H1 (cell line): ENCODE data around the gene RIMS3. TPM values are rescaled to one million over a fixed set of nuclear protein-coding genes. Genes with fewer than 3 reads are reported as not detected.
A peak's percentile ranks its signal among the peaks of the same experiment; 100 is the strongest.

Experiments used
- CEBPB ChIP-seq: IDR thresholded peaks from 2 replicates; pipeline ENCODE4 v1.6.1; 2012; ENCODE audit warnings: low read depth, low read length
- CHD2 ChIP-seq: IDR thresholded peaks from 2 replicates; pipeline ENCODE4 v1.6.1; 2012; ENCODE audit warnings: low read length, improper control_type of control experiment
- CREB1 ChIP-seq: IDR thresholded peaks from 2 replicates; pipeline ENCODE4 v1.6.1; 2012; ENCODE audit warnings: inconsistent platforms
- EZH2 ChIP-seq: fragments of 200-600 bp; sonication (generic); IDR thresholded peaks from 2 replicates; pipeline ENCODE4 v1.7.1; 2012; ENCODE audit warnings: low read depth, mild to moderate bottlenecking, moderate library complexity, low read length, inconsistent platforms; ENCODE audit not compliant: severe bottlenecking
- HDAC2 ChIP-seq, 2 experiments: fragments of 300-600 bp in 1 of 2; sonication (generic) in 1 of 2; IDR thresholded peaks; 2 replicates each; pipeline ENCODE4 v1.6.1; 2011 to 2012; ENCODE audit warnings: low read depth in 2 of 2, low read length in 2 of 2, mild to moderate bottlenecking in 2 of 2, moderate library complexity in 2 of 2, borderline replicate concordance in 1 of 2, inconsistent platforms in 1 of 2
- NANOG ChIP-seq: IDR thresholded peaks from 2 replicates; pipeline ENCODE4 v1.6.1; 2011; ENCODE audit warnings: low read length, low read depth, mild to moderate bottlenecking, inconsistent platforms; ENCODE audit not compliant: insufficient read depth, poor library complexity, severe bottlenecking
- POLR2A ChIP-seq, 2 experiments: IDR thresholded peaks; 1 replicate in 1 of 2; 2 replicates in 1 of 2; pipeline ENCODE4 v1.6.1; 2011; ENCODE audit warnings: low read depth in 2 of 2, low read length in 2 of 2, mild to moderate bottlenecking in 2 of 2; ENCODE audit errors: control extremely low read depth in 1 of 2
- POU5F1 ChIP-seq: IDR thresholded peaks from 2 replicates; pipeline ENCODE4 v1.6.1; 2011; ENCODE audit warnings: low read depth, mild to moderate bottlenecking, low read length, moderate library complexity
- RXRA ChIP-seq: IDR thresholded peaks from 2 replicates; pipeline ENCODE4 v1.6.1; 2011; ENCODE audit warnings: low read depth, mild to moderate bottlenecking, low read length, moderate library complexity; ENCODE audit not compliant: insufficient read depth
- SAP30 ChIP-seq: fragments of 300-600 bp; sonication (generic); IDR thresholded peaks from 2 replicates; pipeline ENCODE4 v1.7.1; 2012; ENCODE audit warnings: low read length, moderate library complexity, mild to moderate bottlenecking, inconsistent platforms; ENCODE audit not compliant: insufficient read depth, insufficient replicate concordance
- SIN3A ChIP-seq, 2 experiments: IDR thresholded peaks in 1 of 2; conservative IDR thresholded peaks in 1 of 2; 2 replicates each; pipeline ENCODE4 v1.6.1; 2011 to 2012; ENCODE audit warnings: low read length in 2 of 2, improper control_type of control experiment in 1 of 2, low read depth in 1 of 2, mild to moderate bottlenecking in 1 of 2
- SIRT6 ChIP-seq: IDR thresholded peaks from one replicate; pipeline ENCODE4 v1.7.1; 2012; ENCODE audit warnings: low read length, inconsistent platforms
- SRF ChIP-seq: IDR thresholded peaks from 2 replicates; pipeline ENCODE4 v1.6.1; 2011; ENCODE audit warnings: mild to moderate bottlenecking, low read depth, low read length, moderate library complexity
- TAF1 ChIP-seq: IDR thresholded peaks from 2 replicates; pipeline ENCODE4 v1.6.1; 2011; ENCODE audit warnings: mild to moderate bottlenecking, low read depth, low read length
- TCF12 ChIP-seq: IDR thresholded peaks from 2 replicates; pipeline ENCODE4 v1.6.1; 2011; ENCODE audit warnings: low read depth, mild to moderate bottlenecking, low read length
- TEAD4 ChIP-seq: IDR thresholded peaks from 2 replicates; pipeline ENCODE4 v1.6.1; 2012; ENCODE audit warnings: low read depth, low read length, inconsistent platforms, mixed read lengths
- YY1 ChIP-seq: IDR thresholded peaks from 2 replicates; pipeline ENCODE4 v1.6.1; 2011; ENCODE audit warnings: low read depth, mild to moderate bottlenecking, low read length
- polyA plus RNA-seq, 7 experiments: library from polyadenylated mRNA; depleted of rRNA in 3 of 7; stranded (reverse) in 5 of 7; unstranded in 2 of 7; fragments of >200 nt in 5 of 7; fragments of 200-250 nt in 2 of 7; gene quantifications; 1 replicate in 5 of 7; 2 replicates in 1 of 7; 4 replicates in 1 of 7; pipeline versions ENCODE4 v1.2.1 to v1.2.3, GENCODE V29; 2011 to 2013; ENCODE audit warnings: missing spikeins in 2 of 7, mixed read lengths in 2 of 7
- total RNA-seq: library from RNA; stranded (reverse); fragmentation: NEBNext Ultra II Directional; extraction: Animal tissue kit (Norgen Biotek cat#: 25700); gene quantifications from 2 replicates; pipeline ENCODE4 v1.2.1, GENCODE V29; 2021
- TF ChIP-seq, protein P1 (sequence below): IDR thresholded peaks from 2 replicates; pipeline ENCODE4 v1.6.1; 2012; ENCODE audit warnings: inconsistent platforms

Gene RIMS3
- total and polyA plus RNA-seq, 2 of the 8 experiments (the other 6 are each of a cell fraction or from before 2014, with no cell fraction given) = 13.3 to 20.6 TPM

DNA sequence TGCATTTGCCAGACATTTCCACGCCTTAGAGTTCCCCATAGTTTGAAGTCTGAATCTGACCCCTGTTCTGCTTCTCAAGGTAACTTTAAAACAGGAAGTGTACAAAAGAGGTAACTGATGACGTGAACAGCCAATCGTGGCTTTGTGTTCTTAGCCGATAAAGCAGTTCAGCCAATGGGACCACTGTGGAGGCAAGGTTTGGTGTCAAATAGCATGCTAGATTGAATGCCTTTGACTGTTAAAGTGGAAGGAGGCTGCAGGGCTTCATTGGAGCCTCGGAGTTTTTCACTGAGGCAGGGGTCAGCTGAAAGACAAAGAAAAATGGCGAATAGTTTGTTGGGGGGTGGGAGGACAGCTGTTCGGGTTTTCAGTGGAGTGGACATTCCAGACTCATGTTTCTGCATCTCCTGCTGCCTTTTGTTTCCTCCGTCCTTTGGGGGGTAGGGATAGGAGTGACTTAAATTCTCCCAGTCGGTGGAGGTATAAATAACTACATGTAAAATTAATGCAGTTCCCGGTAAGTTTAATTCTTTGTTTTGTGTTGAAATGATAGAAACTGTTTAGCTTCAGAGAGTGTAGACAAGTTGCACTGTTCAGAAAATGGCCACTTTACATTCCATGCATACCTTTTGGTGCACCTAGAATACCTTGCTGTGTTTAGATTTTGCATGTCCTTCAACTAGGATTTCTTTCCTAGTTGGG, 43.8 kb upstream of the RIMS3 start (continued):
- TF ChIP-seq NANOG = no peak
- TF ChIP-seq SAP30 = no peak
- no peak for TF ChIP-seq POU5F1
- no peak; the same call in 1 of the 2 replicates for TF ChIP-seq YY1
- TF ChIP-seq RXRA = no peak
- no peak for TF ChIP-seq EZH2
- peak; percentile 95 for TF ChIP-seq TEAD4
- TF ChIP-seq SIN3A (conservative IDR thresholded peaks at IDR 0.05 in 1 of 2, IDR thresholded peaks at IDR 0.05 in 1 of 2; ENCODE audit: low read depth in 1 of 2, low read length in 2 of 2) = no peak; a peak in 1 of 4 replicates
- no peak for TF ChIP-seq HDAC2 (IDR thresholded peaks at IDR 0.05; ENCODE audit: borderline replicate concordance in 1 of 2, low read depth in 2 of 2, low read length in 2 of 2)
- TF ChIP-seq, protein P1, sequence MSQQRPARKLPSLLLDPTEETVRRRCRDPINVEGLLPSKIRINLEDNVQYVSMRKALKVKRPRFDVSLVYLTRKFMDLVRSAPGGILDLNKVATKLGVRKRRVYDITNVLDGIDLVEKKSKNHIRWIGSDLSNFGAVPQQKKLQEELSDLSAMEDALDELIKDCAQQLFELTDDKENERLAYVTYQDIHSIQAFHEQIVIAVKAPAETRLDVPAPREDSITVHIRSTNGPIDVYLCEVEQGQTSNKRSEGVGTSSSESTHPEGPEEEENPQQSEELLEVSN = no peak
- peak; percentile 89 for TF ChIP-seq TAF1
- TF ChIP-seq CEBPB = no peak
- peak; percentile 80 for TF ChIP-seq CREB1
- peak; percentile 71 to 91 for TF ChIP-seq POLR2A (IDR thresholded peaks at IDR 0.05; ENCODE audit: control extremely low read depth in 1 of 2, low read depth in 2 of 2, low read length in 2 of 2)
- no peak for TF ChIP-seq SIRT6
- TF ChIP-seq SRF = no peak
- TF ChIP-seq CHD2 = peak; percentile 84
- no peak for TF ChIP-seq TCF12
- TF ChIP-seq, all 59 proteins: peak for 12
